K562 (cell line): Measurements from ENCODE around the gene WWOX. TPM values are rescaled to one million over a fixed set of nuclear protein-coding genes. Genes with fewer than 3 reads are reported as not detected.
A peak's percentile ranks its signal among the peaks of the same experiment; 100 is the strongest.

ENCODE experiments used
- ATAC-seq: fragments of 200-7000 bp; cut with Tn5 transposase; 3 replicates; pipeline ENCODE4 v1.9.1; 2020; ENCODE audit warnings: moderate library complexity
- BruUV-seq: library from RNA; stranded (reverse); fragments of 400-500 nt; replicated peaks from 2 replicates; lab custom pipeline; 2021; lab: Mats Ljungman, UMichigan
- CTCF ChIA-PET: fragments of 300-600 bp; formaldehyde crosslinking; extraction: SDS; loops from one replicate; lab custom pipeline; 2021; ENCODE audit warnings: low intra/inter-chr PET ratio; lab: Yijun Ruan, JAX
- POLR2A ChIA-PET: fragments of 300-600, 350-650 bp; sonication (Branson Sonifier 250); formaldehyde crosslinking; extraction: SDS; loops from one replicate; lab custom pipeline; 2021; ENCODE audit warnings: antibody characterized with exemption, inconsistent platforms; lab: Yijun Ruan, JAX
- DNase-seq, 4 experiments: peaks; one replicate each; pipeline versions ENCODE4 v3.0.0 to v3.0.0-alpha.2; 2011 to 2018; ENCODE audit warnings: low spot score in 3 of 4, mixed read lengths in 3 of 4; ENCODE audit errors: extremely low read depth in 1 of 4
- FAIRE-seq: peaks from 2 replicates; lab custom pipeline; 2011; peaks lifted over from hg19 to GRCh38; lab: Jason Lieb, UNC
- H2AFZ ChIP-seq: 2 replicates; pipeline ENCODE4 v1.6.0; 2011; ENCODE audit warnings: low read depth, low read length, control low read depth, inconsistent platforms
- H3K27ac ChIP-seq: fragments of 200-600 bp; 3 replicates; pipeline ENCODE4 v1.8.0; 2011; ENCODE audit warnings: low read depth, mild to moderate bottlenecking, control low read depth, inconsistent platforms, low read length, moderate library complexity, mixed read lengths; ENCODE audit errors: extremely low read depth
- H3K27me3 ChIP-seq, 2 experiments: fragments of 300-600 bp in 1 of 2; 2 replicates in 1 of 2; 3 replicates in 1 of 2; pipeline versions ENCODE4 v1.6.0 to v1.8.0; 2011; ENCODE audit warnings: inconsistent platforms in 2 of 2, low read length in 2 of 2, mild to moderate bottlenecking in 1 of 2, mixed read lengths in 1 of 2, moderate library complexity in 1 of 2; ENCODE audit not compliant: control insufficient read depth in 2 of 2, insufficient read depth in 2 of 2
- H3K36me3 ChIP-seq: fragments of 300-600 bp; 3 replicates; pipeline ENCODE4 v1.8.0; 2011; ENCODE audit warnings: mild to moderate bottlenecking, low read length, inconsistent platforms; ENCODE audit not compliant: control insufficient read depth, insufficient read depth
- H3K4me1 ChIP-seq, 2 experiments: fragments of 200-600 bp in 1 of 2; replicated peaks in 1 of 2; 2 replicates in 1 of 2; 3 replicates in 1 of 2; pipeline versions ENCODE4 v1.5.1 to v1.8.0; 2011; ENCODE audit warnings: inconsistent platforms in 2 of 2, low read length in 2 of 2, mild to moderate bottlenecking in 1 of 2, mixed read lengths in 1 of 2, moderate library complexity in 1 of 2; ENCODE audit not compliant: control insufficient read depth in 2 of 2, insufficient read depth in 2 of 2
- H3K4me2 ChIP-seq: 2 replicates; pipeline ENCODE4 v1.6.1; 2011; ENCODE audit warnings: low read length, control low read depth, inconsistent platforms, mixed read lengths; ENCODE audit not compliant: insufficient read depth
- H3K4me3 ChIP-seq: fragments of 200-600 bp; sonication (generic), shearing (Covaris generic); 2 replicates; pipeline ENCODE4 v1.5.1; 2016; ENCODE audit warnings: control low read depth, inconsistent platforms
- H3K79me2 ChIP-seq: fragments of 200-600 bp; 3 replicates; pipeline ENCODE4 v1.8.0; 2011; ENCODE audit warnings: low read length, inconsistent platforms; ENCODE audit not compliant: control insufficient read depth, insufficient read depth
- H3K9ac ChIP-seq, 2 experiments: 2 replicates each; pipeline versions ENCODE4 v1.6.0 to v1.6.1; 2011; ENCODE audit warnings: low read depth in 2 of 2, low read length in 2 of 2, control low read depth in 1 of 2, inconsistent platforms in 1 of 2, mild to moderate bottlenecking in 1 of 2, mixed read lengths in 1 of 2; ENCODE audit not compliant: insufficient read depth in 1 of 2
- H3K9me1 ChIP-seq: one replicate; pipeline ENCODE4 v1.6.0; 2011; ENCODE audit warnings: inconsistent platforms, mild to moderate bottlenecking, low read length, moderate library complexity; ENCODE audit not compliant: control insufficient read depth, insufficient read depth
- H3K9me3 ChIP-seq: replicated peaks from 2 replicates; pipeline ENCODE4 v1.5.1; 2011; ENCODE audit warnings: low read depth, low read length, inconsistent platforms; ENCODE audit not compliant: control insufficient read depth, insufficient read depth
- H4K20me1 ChIP-seq: replicated peaks from 2 replicates; pipeline ENCODE4 v1.6.1; 2011; ENCODE audit warnings: low read length, inconsistent platforms, mixed read lengths; ENCODE audit not compliant: control insufficient read depth, insufficient read depth
- DMBX1 ChIP-seq: fragments of 250-450 bp; sonication (Bioruptor Pico); IDR thresholded peaks from 2 replicates; pipeline ENCODE4 v1.8.0; 2022; ENCODE audit warnings: inconsistent platforms, mild to moderate bottlenecking, moderate library complexity, borderline replicate concordance
- HMGN3 ChIP-seq: IDR thresholded peaks from 2 replicates; pipeline ENCODE4 v1.6.1; 2011; ENCODE audit warnings: borderline replicate concordance, low read depth, mild to moderate bottlenecking, mixed read lengths, low read length; ENCODE audit not compliant: insufficient read length; ENCODE audit errors: extremely low read depth
- SPI1 ChIP-seq: IDR thresholded peaks from 2 replicates; pipeline ENCODE4 v1.6.1; 2011; ENCODE audit warnings: low read depth, low read length, control low read depth, borderline replicate concordance
- TAL1 ChIP-seq: fragments of 450-650 bp; IDR thresholded peaks from 2 replicates; pipeline ENCODE4 v1.6.1; 2016; ENCODE audit warnings: mild to moderate bottlenecking
- ZBTB26 ChIP-seq: fragments of 450-650 bp; formaldehyde crosslinking; IDR thresholded peaks from 2 replicates; pipeline ENCODE4 v1.4.0; 2022; ENCODE audit warnings: missing genetic modification characterization
- ZNF449 ChIP-seq: fragments of 250-450 bp; sonication (Bioruptor Pico); IDR thresholded peaks from 2 replicates; pipeline ENCODE4 v1.8.0; 2022; ENCODE audit warnings: moderate library complexity, mild to moderate bottlenecking, inconsistent platforms
- WGBS: fragments of 100-300 bp; shearing (Covaris generic); methylation state at CpG from one replicate; pipeline ENCODE4 v1.1.6; 2016; ENCODE audit warnings: low coverage, mixed read lengths; ENCODE audit not compliant: insufficient coverage; ENCODE audit errors: missing lambda C conversion rate; 5-methylcytosine and 5-hydroxymethylcytosine counted together
- in situ Hi-C: fragments of 300-500 bp; cut with MboI; formaldehyde crosslinking; loops from 4 replicates; pipeline ENCODE4 v1.15.0; 2018; ENCODE audit warnings: inconsistent platforms, mixed read lengths
- intact Hi-C: fragments of 100-400 bp; cut with micrococcal nuclease; formaldehyde crosslinking; loops from 2 replicates; pipeline ENCODE4 v1.14.2; 2022
- polyA plus RNA-seq, 8 experiments: library from polyadenylated mRNA; depleted of rRNA in 4 of 8; stranded (reverse) in 5 of 8; unstranded in 3 of 8; fragments of >200 nt; fragmentation: Nextera tagmentation in 2 of 8; fragmentation: Illumina TruSeq in 1 of 8; extraction: Ambion mirVana in 2 of 8; extraction: Trizol in 1 of 8; gene quantifications; 2 replicates each; pipeline versions ENCODE4 v1.2.1 to v1.2.3, GENCODE V29; 2011 to 2014; ENCODE audit warnings: inconsistent platforms in 1 of 8, missing spikeins in 1 of 8
- total RNA-seq, 7 experiments: library from RNA; depleted of rRNA in 6 of 7; stranded (reverse); fragments of >200 nt in 6 of 7; fragmentation: Illumina TruSeq in 2 of 7; extraction: Trizol in 2 of 7; gene quantifications; 2 replicates each; pipeline versions ENCODE4 v1.2.1 to v1.2.3, GENCODE V29; 2011 to 2021; ENCODE audit warnings: low replicate concordance in 1 of 7

The WWOX gene
- total and polyA plus RNA-seq, 9 of the 15 experiments (the other 6 are each of a cell fraction or from before 2014, with no cell fraction given) = 1.6 to 22.7 (median 8.1) TPM

- ATAC-seq (no peak), DNase-seq (no peak), FAIRE-seq (no peak)
- no peak overlapping the region for H3K9ac ChIP-seq
- BruUV-seq = no TSS peak
- H3K4me2 ChIP-seq = peak overlapping the region; percentile 22; the same call in 1 of the 2 replicates
- TF ChIP-seq HMGN3 (no peak), TAL1 (peak; percentile 11; the same call in 1 of the 2 replicates), DMBX1 (no peak), ZBTB26 (CRISPR knock-in tag) (no peak), ZNF449 (CRISPR knock-in tag) (no peak), SPI1 (peak; percentile 55; the same call in 1 of the 2 replicates)
- H2AFZ ChIP-seq = no peak overlapping the region
- H3K4me1 ChIP-seq = peaks cover 6 to 8% of the 10 kb centered on the region in 2 experiments; a peak in 4 of 5 replicates
- under 1% methylated on average over 15 of the region's 15 CpGs for WGBS
- in situ Hi-C loops = no loop called here
- no peaks in the 10 kb centered on the region for H3K36me3 ChIP-seq
- H3K79me2 ChIP-seq = no peaks in the 10 kb centered on the region
- H3K9me1 ChIP-seq = no peaks in the 10 kb centered on the region
- no peak overlapping the region for H3K4me3 ChIP-seq
- ChIA-PET CTCF (no interaction called here), POLR2A (no interaction called here)
- H3K27ac ChIP-seq = no peak overlapping the region
- intact Hi-C loops = no loop called here
- peaks cover 9% of the 10 kb centered on the region for H4K20me1 ChIP-seq
- peaks cover 38 to 41% of the 10 kb centered on the region in 2 experiments for H3K27me3 ChIP-seq
- no peaks in the 10 kb centered on the region for H3K9me3 ChIP-seq
Measured at GRCh38 chr16:78994135-78994745, 894.8 kb downstream of the WWOX start.
